Prostate gland (tissue), 2 donors: Measurements from ENCODE around the gene ZNF726.

Experiments used
- POLR2A ChIP-seq: fragments of 450-650 bp; IDR thresholded peaks from one replicate; pipeline ENCODE4 v1.6.1; 2016; ENCODE audit warnings: antibody characterized with exemption, mild to moderate bottlenecking
- TF ChIP-seq, protein P1 (sequence below), 4 experiments: fragments of 200-600 bp in 2 of 4; fragments of 450-650 bp in 2 of 4; sonication (generic) in 2 of 4; IDR thresholded peaks; 1 replicate in 3 of 4; 2 replicates in 1 of 4; pipeline ENCODE4 v1.5.1; 2016 to 2019; ENCODE audit warnings: antibody characterized with exemption in 4 of 4, mild to moderate bottlenecking in 2 of 4, moderate library complexity in 2 of 4

DNA sequence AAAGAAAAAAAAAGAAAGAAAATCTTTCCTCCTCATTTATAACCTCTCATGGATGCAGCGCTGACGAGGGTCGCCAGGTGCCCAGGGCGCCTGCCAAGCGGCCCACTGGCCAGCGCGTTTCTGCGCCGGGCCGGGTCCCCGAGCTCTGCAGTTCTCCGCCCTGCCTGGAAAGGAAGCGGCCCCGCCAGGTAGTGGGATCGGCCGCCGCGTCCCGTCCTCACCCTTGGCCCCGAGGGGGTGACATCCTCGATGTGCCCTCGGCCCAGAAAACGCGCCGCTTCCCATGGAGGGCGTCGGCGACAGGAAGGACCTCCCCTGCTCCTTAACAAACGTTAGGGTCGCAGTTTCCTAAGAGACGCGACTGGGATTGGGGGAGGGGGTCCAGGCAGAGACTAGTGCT, 56.9 kb downstream of the ZNF726 start:
- TF ChIP-seq, protein P1, sequence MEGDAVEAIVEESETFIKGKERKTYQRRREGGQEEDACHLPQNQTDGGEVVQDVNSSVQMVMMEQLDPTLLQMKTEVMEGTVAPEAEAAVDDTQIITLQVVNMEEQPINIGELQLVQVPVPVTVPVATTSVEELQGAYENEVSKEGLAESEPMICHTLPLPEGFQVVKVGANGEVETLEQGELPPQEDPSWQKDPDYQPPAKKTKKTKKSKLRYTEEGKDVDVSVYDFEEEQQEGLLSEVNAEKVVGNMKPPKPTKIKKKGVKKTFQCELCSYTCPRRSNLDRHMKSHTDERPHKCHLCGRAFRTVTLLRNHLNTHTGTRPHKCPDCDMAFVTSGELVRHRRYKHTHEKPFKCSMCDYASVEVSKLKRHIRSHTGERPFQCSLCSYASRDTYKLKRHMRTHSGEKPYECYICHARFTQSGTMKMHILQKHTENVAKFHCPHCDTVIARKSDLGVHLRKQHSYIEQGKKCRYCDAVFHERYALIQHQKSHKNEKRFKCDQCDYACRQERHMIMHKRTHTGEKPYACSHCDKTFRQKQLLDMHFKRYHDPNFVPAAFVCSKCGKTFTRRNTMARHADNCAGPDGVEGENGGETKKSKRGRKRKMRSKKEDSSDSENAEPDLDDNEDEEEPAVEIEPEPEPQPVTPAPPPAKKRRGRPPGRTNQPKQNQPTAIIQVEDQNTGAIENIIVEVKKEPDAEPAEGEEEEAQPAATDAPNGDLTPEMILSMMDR (IDR thresholded peaks at IDR 0.05): no peak
- no peak for TF ChIP-seq POLR2A
